ENCODE measurements around the gene ANO4.

The ANO4 gene

DNA sequence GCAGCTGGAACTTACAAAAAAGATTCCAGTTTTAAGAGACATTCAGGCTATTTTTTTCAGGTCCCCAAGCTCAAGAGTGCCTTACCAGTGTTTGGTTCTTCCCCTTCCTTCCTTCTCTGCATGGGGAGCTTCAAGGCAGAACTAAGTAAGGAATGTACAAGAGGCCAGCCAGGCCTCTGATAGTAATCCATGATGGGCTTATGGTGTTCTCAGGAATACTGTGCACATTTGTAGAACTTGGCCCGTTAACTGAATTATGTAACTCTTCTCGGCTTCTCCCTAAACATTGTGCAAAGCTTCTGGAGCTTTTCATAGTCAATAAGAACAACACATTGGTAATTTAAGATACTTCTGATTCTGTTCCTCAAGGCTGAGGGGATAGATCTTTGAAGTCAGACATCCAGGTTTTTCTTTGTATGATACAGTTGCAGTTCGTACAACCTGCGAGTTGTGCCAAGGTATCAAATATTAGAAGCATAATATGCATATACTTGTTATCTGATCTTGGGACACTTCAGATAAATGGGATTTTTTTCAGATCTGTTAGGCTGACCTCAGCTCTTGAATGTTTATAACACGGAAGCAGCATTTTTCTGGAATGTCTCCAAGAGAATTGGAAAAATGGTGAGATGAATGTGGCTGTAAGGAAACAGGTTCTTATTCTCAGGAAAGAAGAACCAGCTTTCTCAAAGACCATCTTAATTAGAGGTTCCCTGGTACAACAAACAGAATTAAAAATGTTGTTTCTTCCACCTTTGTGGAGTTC lies 148.6 kb downstream of the ANO4 start:
- H3K79me2 ChIP-seq (ENCODE audit: insufficient read depth, low read length), result no peaks in the 10 kb centered on the region
- no peaks in the 10 kb centered on the region for H3K27me3 ChIP-seq (ENCODE audit: low read length)
- TF ChIP-seq EZH2phosphoT487 (conservative IDR thresholded peaks at IDR 0.05; ENCODE audit: low read length), result no peak
- no peak overlapping the region for H3K4me3 ChIP-seq (ENCODE audit: insufficient read depth, low read length, poor library complexity, severe bottlenecking)
- H3K9me2 ChIP-seq (replicated peaks; ENCODE audit: insufficient read depth, low read length), result no peaks in the 10 kb centered on the region
- H3K9ac ChIP-seq (ENCODE audit: low read length), result no peak overlapping the region
- no peak overlapping the region for H3K27ac ChIP-seq (ENCODE audit: low read depth, low read length)
- no peak overlapping the region for H2AFZ ChIP-seq (ENCODE audit: low read depth, low read length, severe bottlenecking)
- H3K9me3 ChIP-seq (ENCODE audit: insufficient read depth, low read length), result no peaks in the 10 kb centered on the region
- H3K4me2 ChIP-seq (ENCODE audit: low read depth, low read length, poor library complexity, severe bottlenecking), result no peak overlapping the region
- no peaks in the 10 kb centered on the region for H3K36me3 ChIP-seq (ENCODE audit: low read length)
- 0 out of 2 replicates have a peak, but pooled peaks cover 4% of the 10 kb centered on the region for H4K20me1 ChIP-seq (ENCODE audit: low read depth, low read length)
- no peaks in the 10 kb centered on the region for H3F3A ChIP-seq (ENCODE audit: insufficient read depth)

- H3K36me3 ChIP-seq (ENCODE audit: low read length), result no peaks in the 10 kb centered on the region
- H2AFZ ChIP-seq (ENCODE audit: low read depth, low read length, severe bottlenecking), result no peak overlapping the region
- H3K9me3 ChIP-seq (ENCODE audit: insufficient read depth, low read length), result no peaks in the 10 kb centered on the region
- no peak overlapping the region for H3K4me3 ChIP-seq (ENCODE audit: insufficient read depth, low read length, poor library complexity, severe bottlenecking)
- no peaks in the 10 kb centered on the region for H3K79me2 ChIP-seq (ENCODE audit: insufficient read depth, low read length)
- H3F3A ChIP-seq (ENCODE audit: insufficient read depth), result no peaks in the 10 kb centered on the region
- no peaks in the 10 kb centered on the region for H3K27me3 ChIP-seq (ENCODE audit: low read length)
- no peak overlapping the region for H3K4me2 ChIP-seq (ENCODE audit: low read depth, low read length, poor library complexity, severe bottlenecking)
- H4K20me1 ChIP-seq (ENCODE audit: low read depth, low read length), result no peaks in the 10 kb centered on the region
- H3K9ac ChIP-seq (ENCODE audit: low read length), result no peak overlapping the region
- H3K9me2 ChIP-seq (replicated peaks; ENCODE audit: insufficient read depth, low read length), result no peaks in the 10 kb centered on the region
- TF ChIP-seq EZH2phosphoT487 (conservative IDR thresholded peaks at IDR 0.05; ENCODE audit: low read length) (no peak), CTCF (IDR thresholded peaks at IDR 0.05; ENCODE audit: insufficient read depth, low read length, poor library complexity, severe bottlenecking) (no peak)
- no peak overlapping the region for H3K27ac ChIP-seq (ENCODE audit: low read depth, low read length)
These were observed 157.2 kb downstream of the ANO4 start for GRCh38 chr12:100951756-100952155.

DNA sequence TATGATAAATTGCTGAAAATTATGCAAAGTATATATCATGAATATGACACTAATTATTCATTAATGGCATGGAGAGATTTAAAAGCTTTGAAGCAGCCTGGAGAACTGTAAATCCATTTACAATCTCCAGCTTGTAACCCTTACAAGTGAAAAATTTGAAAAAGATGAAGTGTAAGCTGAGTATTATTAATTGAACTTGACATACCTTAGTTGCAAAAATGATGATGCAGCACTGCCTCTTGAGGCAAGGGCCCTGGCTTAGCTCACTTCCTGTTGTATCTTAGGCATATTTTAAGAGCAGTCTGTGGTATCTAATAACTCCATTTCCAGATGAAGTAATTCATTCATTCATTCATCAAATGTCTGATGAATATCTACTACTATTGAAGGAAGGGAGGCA lies 158.6 kb downstream of the ANO4 start:
- Histone ChIP-seq H3K79me2 (ENCODE audit: insufficient read depth, low read length) (no peaks in the 10 kb centered on the region), H3F3A (ENCODE audit: insufficient read depth) (no peaks in the 10 kb centered on the region), H4K20me1 (ENCODE audit: low read depth, low read length) (no peaks in the 10 kb centered on the region), H3K4me2 (ENCODE audit: low read depth, low read length, poor library complexity, severe bottlenecking) (no peak overlapping the region), H3K27ac (ENCODE audit: low read depth, low read length) (no peak overlapping the region), H2AFZ (ENCODE audit: low read depth, low read length, severe bottlenecking) (no peak overlapping the region), H3K36me3 (ENCODE audit: low read length) (no peaks in the 10 kb centered on the region), H3K4me3 (ENCODE audit: insufficient read depth, low read length, poor library complexity, severe bottlenecking) (no peak overlapping the region), H3K9me3 (ENCODE audit: insufficient read depth, low read length) (no peaks in the 10 kb centered on the region), H3K9me2 (replicated peaks; ENCODE audit: insufficient read depth, low read length) (no peaks in the 10 kb centered on the region), H3K9ac (ENCODE audit: low read length) (no peak overlapping the region), H3K27me3 (ENCODE audit: low read length) (no peaks in the 10 kb centered on the region)
- no peak for TF ChIP-seq EZH2phosphoT487 (conservative IDR thresholded peaks at IDR 0.05; ENCODE audit: low read length)

GRCh38 chr12:100953677-100954076 lies 159.1 kb downstream of the ANO4 start:
- Histone ChIP-seq H3K79me2 (ENCODE audit: insufficient read depth, low read length) (no peaks in the 10 kb centered on the region), H3K27me3 (ENCODE audit: low read length) (no peaks in the 10 kb centered on the region), H3K27ac (ENCODE audit: low read depth, low read length) (no peak overlapping the region), H3K36me3 (ENCODE audit: low read length) (no peaks in the 10 kb centered on the region), H3K4me2 (ENCODE audit: low read depth, low read length, poor library complexity, severe bottlenecking) (no peak overlapping the region), H3K9me3 (ENCODE audit: insufficient read depth, low read length) (no peaks in the 10 kb centered on the region), H3K9ac (ENCODE audit: low read length) (no peak overlapping the region), H4K20me1 (ENCODE audit: low read depth, low read length) (no peaks in the 10 kb centered on the region), H3K9me2 (replicated peaks; ENCODE audit: insufficient read depth, low read length) (no peaks in the 10 kb centered on the region), H3K4me3 (ENCODE audit: insufficient read depth, low read length, poor library complexity, severe bottlenecking) (no peak overlapping the region), H3F3A (ENCODE audit: insufficient read depth) (no peaks in the 10 kb centered on the region), H2AFZ (ENCODE audit: low read depth, low read length, severe bottlenecking) (no peak overlapping the region)
- no peak for TF ChIP-seq EZH2phosphoT487 (conservative IDR thresholded peaks at IDR 0.05; ENCODE audit: low read length)
- no peak for TF ChIP-seq CTCF (IDR thresholded peaks at IDR 0.05; ENCODE audit: insufficient read depth, low read length, poor library complexity, severe bottlenecking)

All from SU-DHL-6 (cell line).